GM19467 (cell line): ENCODE measurements around the gene RRP1.

ENCODE experiments used
- ATAC-seq: cut with Tn5 transposase; IDR thresholded peaks from one replicate; pipeline ENCODE4 v1.9.1; 2021; ENCODE audit warnings: mild to moderate bottlenecking, moderate library complexity; ENCODE audit not compliant: unreplicated experiment

The RRP1 gene

GRCh38 chr21:43758111-43758641, 31.2 kb upstream of the RRP1 start:
- no peak for ATAC-seq

DNA sequence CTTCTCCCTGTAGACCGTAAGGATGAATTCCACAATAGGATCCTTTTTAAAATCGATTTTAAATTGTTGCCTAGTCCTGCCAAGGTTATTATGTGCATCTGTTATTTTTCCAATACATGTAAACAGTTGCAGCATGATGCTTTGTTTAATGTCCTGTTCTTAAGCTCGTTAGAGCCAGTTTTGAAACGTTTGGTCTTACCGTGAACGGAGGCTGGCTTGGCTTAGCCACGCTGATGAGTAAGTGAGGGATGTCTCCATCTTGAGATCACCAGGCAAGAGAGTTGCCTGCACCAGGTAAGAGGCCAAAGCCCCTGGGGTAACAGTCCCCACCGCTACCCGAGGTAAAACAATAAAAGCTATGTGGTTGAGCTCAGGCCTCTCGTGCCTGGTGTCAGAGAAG, 30.6 kb upstream of the RRP1 start:
- no peak for ATAC-seq

- ATAC-seq = no peak
These were observed 29.7 kb upstream of the RRP1 start for GRCh38 chr21:43759651-43760050.

DNA sequence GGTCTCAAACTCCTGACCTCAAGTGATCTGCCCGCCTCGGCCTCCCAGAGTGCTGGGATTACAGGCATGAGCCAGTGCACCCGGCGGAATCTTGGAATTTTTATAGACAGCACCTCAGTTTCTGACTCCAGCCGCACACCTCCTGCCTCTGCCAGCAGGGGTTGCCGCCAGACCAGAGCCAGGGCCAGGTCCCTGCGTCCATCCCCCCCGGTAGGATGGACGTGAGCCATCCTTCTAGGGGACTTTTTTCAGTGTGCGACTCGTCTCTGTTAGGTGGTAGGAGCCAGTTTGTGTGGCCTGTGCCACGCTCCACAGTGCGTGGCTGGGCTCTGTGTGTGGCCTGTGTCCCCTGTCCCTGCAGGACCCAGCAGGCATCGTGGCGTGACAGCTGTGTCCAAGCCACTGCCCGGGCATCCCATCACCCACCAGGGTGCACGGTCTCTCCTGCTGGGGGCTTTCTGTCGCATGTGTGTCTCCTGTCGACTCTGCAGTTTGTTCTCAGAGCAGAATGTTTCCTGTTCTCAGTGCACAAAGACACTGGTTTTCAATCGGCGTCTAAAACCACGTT, 28.9 kb upstream of the RRP1 start:
- no peak for ATAC-seq

- ATAC-seq = no peak
These were observed 27.5 kb upstream of the RRP1 start for GRCh38 chr21:43761886-43762285.

- no peak for ATAC-seq
These were observed 26.9 kb upstream of the RRP1 start for GRCh38 chr21:43762303-43763128.

GRCh38 chr21:43763901-43764523, 25.4 kb upstream of the RRP1 start:
- ATAC-seq = no peak

- ATAC-seq = no peak
These were observed 24.5 kb upstream of the RRP1 start for GRCh38 chr21:43764576-43765495.

- no peak for ATAC-seq
These were observed 22.5 kb upstream of the RRP1 start for GRCh38 chr21:43766734-43767497.

DNA sequence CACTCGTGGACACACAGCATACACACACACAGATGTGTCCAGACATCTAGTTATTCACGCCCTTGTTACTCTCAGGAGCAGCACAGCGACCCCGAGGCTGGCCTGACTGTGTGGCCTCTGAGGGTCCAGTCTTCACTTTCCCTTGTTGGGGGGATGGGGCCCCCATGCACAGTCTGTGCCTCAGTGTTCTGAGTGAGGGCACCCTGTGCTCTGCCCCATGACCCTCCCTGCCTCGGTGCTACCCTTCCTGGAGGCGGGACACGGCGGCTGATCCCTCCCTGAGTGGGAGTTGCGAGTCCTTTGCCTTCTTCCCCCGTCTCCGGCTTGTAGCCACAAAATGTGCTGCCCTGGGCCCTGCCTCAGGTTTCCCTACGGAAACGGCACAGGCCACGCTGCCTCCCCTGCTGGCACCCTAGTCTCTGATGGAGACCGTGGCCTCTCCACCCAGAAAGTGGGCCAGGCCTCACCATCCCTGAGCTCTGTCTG, 21.8 kb upstream of the RRP1 start:
- no peak for ATAC-seq

DNA sequence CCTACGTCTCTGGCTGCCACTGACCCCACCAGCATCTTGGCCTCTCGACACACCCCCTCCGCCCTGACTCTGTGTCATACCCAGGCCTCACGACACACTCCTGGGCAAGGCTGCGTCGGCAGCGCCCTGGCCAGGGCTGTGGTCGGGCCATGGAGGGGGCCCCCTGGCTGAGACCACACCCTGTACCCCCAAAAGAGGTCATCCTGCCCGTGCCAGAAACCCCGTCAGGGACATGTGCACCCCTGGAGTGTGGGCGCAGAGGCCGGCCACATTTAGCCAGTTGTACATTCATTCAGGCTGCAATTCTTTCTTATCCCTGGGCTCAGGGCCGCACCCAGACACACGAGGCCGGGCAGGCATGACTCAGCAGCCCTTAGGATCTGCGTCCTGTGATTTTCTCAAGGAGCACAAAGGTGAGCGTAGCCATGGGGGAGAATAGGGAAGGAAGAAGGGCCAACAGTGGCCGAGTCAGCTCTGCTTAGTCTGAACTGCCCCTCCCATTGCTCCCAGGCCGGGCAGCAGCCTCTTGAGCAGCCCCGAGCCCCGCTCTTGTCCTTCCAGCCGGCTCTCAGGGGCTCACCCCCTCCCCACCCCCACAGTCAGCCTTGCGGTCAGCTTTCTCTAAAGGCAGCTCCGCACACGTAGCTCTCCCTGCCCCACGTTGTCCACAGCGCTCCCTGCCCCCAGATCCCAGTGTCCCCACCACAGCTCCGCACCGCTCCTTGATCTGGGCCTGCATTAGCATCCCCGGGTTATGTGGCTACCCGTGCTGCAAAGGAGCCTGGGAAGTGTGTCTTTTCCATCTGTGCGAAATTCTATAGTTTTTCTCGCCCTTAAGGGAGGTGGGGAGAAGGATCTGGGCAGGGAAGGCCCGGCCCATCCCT, 21.2 kb upstream of the RRP1 start:
- ATAC-seq = no peak

GRCh38 chr21:43768868-43769167, 20.6 kb upstream of the RRP1 start:
- no peak for ATAC-seq

- ATAC-seq = no peak
These were observed 19.9 kb upstream of the RRP1 start for GRCh38 chr21:43769325-43769958.

DNA sequence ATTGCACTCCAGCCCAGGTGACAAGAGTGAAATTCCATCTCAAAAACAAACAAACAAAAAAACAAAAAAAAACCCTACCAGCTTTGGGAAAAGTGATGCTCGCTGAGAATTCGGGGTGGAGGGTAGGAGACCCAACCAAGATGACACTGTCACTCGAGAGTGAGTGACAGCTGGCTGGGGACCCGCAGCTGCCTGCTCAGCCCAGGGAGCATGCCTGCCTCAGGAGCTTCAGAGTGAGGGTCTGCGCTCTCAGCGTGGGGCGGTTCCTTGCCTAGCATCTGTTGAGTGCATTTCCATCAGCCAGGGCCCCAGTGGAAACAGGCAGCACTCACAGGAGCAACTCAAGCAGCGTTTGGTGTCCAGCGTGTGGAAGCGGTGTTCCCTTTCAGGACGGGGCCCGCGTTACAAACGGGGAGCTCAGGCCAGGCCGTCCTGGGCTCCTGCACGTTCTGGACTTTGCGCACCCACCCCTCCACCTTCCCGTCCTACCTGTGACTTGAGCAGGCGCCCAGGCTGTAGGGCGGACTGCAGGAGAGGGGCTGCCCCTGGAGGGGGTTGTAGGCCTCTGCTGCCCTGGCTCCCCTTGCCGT, 19.2 kb upstream of the RRP1 start:
- no peak for ATAC-seq

DNA sequence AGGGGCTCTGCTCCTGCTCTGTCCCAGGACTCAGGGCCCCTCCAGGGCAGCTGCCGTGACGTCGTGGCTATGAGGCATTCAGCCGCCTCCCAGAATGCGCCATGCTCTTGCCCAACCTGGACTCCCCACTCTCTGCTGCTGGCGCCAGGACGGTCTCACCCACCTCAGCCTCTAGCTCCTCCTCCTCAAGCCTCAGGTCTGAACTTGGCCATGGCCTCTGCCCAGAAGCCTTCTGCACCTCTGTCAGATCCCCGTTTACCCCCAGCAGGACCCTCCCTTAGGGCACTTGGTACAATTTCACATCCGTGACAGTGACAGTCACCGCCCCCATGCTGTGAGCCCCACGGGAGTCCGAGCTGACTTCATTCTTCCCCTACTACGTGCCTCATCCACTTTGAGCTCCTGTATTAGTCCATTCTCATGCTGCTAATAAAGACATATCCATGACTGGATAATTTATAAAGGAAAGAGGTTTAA, 18.1 kb upstream of the RRP1 start:
- ATAC-seq = no peak

- no peak for ATAC-seq
These were observed 17.5 kb upstream of the RRP1 start for GRCh38 chr21:43771698-43772424.

DNA sequence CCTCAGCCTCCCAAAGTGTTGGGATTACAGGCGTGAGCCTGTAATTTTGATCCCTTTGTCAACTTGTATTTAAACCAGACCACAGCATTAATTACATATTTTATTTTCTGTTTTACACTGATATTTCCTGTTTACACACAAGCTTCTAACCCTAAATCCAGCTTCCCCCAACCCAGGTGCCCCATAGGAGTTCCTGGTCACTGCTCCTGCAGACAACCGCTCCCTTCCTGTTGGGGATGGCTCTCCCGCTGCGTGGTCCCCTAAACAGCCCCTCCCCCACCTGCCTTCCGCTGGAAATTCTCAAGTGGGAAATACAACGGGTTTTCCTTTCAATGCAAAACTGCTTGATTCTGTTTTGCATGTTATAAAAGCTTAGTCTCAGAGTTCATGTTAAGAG, 17.0 kb upstream of the RRP1 start:
- ATAC-seq = no peak

GRCh38 chr21:43774163-43774562, 15.2 kb upstream of the RRP1 start:
- ATAC-seq = no peak
